ENCODE data around the gene HK1.

- TF ChIP-seq POLR2A (IDR thresholded peaks at IDR 0.05; ENCODE audit: low read length) = no peak
- TF ChIP-seq GATA1 (IDR thresholded peaks at IDR 0.05; ENCODE audit: low read depth, low read length) = no peak
Observed at GRCh38 chr10:69262292-69262751, 16.0 kb upstream of the HK1 start.
